IMR-90 (cell line): ENCODE results near the gene L3MBTL4. TPM values are rescaled to one million over a fixed set of nuclear protein-coding genes. Genes with fewer than 3 reads are reported as not detected.

Experiments
- ATAC-seq: fragments of 200-7000 bp; cut with Tn5 transposase; 2 replicates; pipeline ENCODE4 v1.9.1; 2020; ENCODE audit warnings: low read depth, mild to moderate bottlenecking, moderate library complexity
- BruUV-seq: library from RNA; stranded (reverse); fragments of 400-500 nt; replicated peaks from 2 replicates; lab custom pipeline; 2021; lab: Mats Ljungman, UMichigan
- CTCF ChIA-PET: fragments of 300-600 bp; formaldehyde crosslinking; extraction: SDS; loops from one replicate; lab custom pipeline; 2021; ENCODE audit warnings: antibody characterized with exemption; lab: Yijun Ruan, JAX
- POLR2A ChIA-PET: fragments of 300-600 bp; sonication (Branson Sonifier 250); formaldehyde crosslinking; loops from one replicate; lab custom pipeline; 2022; ENCODE audit warnings: antibody characterized with exemption; ENCODE audit not compliant: unreplicated experiment; lab: Charles Lee
- DNase-seq: peaks from one replicate; pipeline ENCODE4 v3.0.0; 2013
- H2AFZ ChIP-seq: replicated peaks from 2 replicates; pipeline ENCODE3; 2013; ENCODE audit warnings: low read length, mild to moderate bottlenecking; ENCODE audit not compliant: poor library complexity
- H2AK5ac ChIP-seq: 2 replicates; pipeline ENCODE4 v1.6.1; 2013; ENCODE audit warnings: low read depth, low read length, inconsistent platforms
- H2AK9ac ChIP-seq: replicated peaks from 2 replicates; pipeline ENCODE3; 2013; ENCODE audit warnings: mild to moderate bottlenecking, low read depth, low read length, moderate library complexity; ENCODE audit not compliant: poor library complexity
- H2BK120ac ChIP-seq: 2 replicates; pipeline ENCODE4 v1.6.1; 2013; ENCODE audit warnings: low read depth, low read length, inconsistent platforms
- H2BK15ac ChIP-seq: 3 replicates; pipeline ENCODE4 v1.6.1; 2013; ENCODE audit warnings: low read depth, low read length, inconsistent platforms
- H2BK20ac ChIP-seq: 2 replicates; pipeline ENCODE4 v1.6.1; 2013; ENCODE audit warnings: low read depth, mild to moderate bottlenecking, inconsistent platforms, low read length, moderate library complexity
- H2BK5ac ChIP-seq: 2 replicates; pipeline ENCODE4 v1.6.1; 2013; ENCODE audit warnings: mild to moderate bottlenecking, low read depth, low read length, inconsistent platforms; ENCODE audit not compliant: poor library complexity, severe bottlenecking
- H3K14ac ChIP-seq: replicated peaks from 2 replicates; pipeline ENCODE4 v1.6.1; 2013; ENCODE audit warnings: low read depth, low read length, inconsistent platforms
- H3K18ac ChIP-seq: 2 replicates; pipeline ENCODE4 v1.6.1; 2013; ENCODE audit warnings: low read depth, low read length, control low read depth
- H3K23ac ChIP-seq: 2 replicates; pipeline ENCODE4 v1.6.1; 2013; ENCODE audit warnings: low read depth, low read length, inconsistent platforms
- H3K27ac ChIP-seq: 2 replicates; pipeline ENCODE4 v1.5.1; 2013; ENCODE audit warnings: mild to moderate bottlenecking, control low read depth, low read length; ENCODE audit not compliant: insufficient read depth
- H3K27me3 ChIP-seq: 2 replicates; pipeline ENCODE4 v1.6.1; 2013; ENCODE audit warnings: low read length; ENCODE audit not compliant: control insufficient read depth, insufficient read depth
- H3K36me3 ChIP-seq: 2 replicates; pipeline ENCODE4 v1.6.1; 2013; ENCODE audit warnings: low read length, mixed read lengths; ENCODE audit not compliant: control insufficient read depth, insufficient read depth
- H3K4ac ChIP-seq: 2 replicates; pipeline ENCODE4 v1.6.1; 2013; ENCODE audit warnings: low read depth, low read length, inconsistent platforms
- H3K4me1 ChIP-seq: 2 replicates; pipeline ENCODE4 v1.6.1; 2013; ENCODE audit warnings: low read length, mixed read lengths; ENCODE audit not compliant: control insufficient read depth, insufficient read depth
- H3K4me2 ChIP-seq: 2 replicates; pipeline ENCODE4 v1.6.1; 2013; ENCODE audit warnings: low read depth, mild to moderate bottlenecking, control low read depth, low read length, moderate library complexity
- H3K4me3 ChIP-seq: 2 replicates; pipeline ENCODE4 v1.5.1; 2013; ENCODE audit warnings: low read depth, mild to moderate bottlenecking, control low read depth, low read length, moderate library complexity; ENCODE audit not compliant: insufficient read depth
- H3K56ac ChIP-seq: 2 replicates; pipeline ENCODE4 v1.6.1; 2013; ENCODE audit warnings: low read length, inconsistent platforms; ENCODE audit not compliant: insufficient read depth; ENCODE audit errors: extremely low read depth
- H3K79me1 ChIP-seq, 2 experiments: 2 replicates each; pipeline ENCODE4 v1.6.1; 2013; ENCODE audit warnings: low read length in 2 of 2, inconsistent platforms in 1 of 2, low read depth in 1 of 2
- H3K9ac ChIP-seq: 2 replicates; pipeline ENCODE4 v1.6.1; 2013; ENCODE audit warnings: low read depth, low read length, control low read depth
- H3K9me1 ChIP-seq: 2 replicates; pipeline ENCODE4 v1.6.1; 2013; ENCODE audit warnings: low read length, inconsistent platforms; ENCODE audit not compliant: insufficient read depth
- H3K9me3 ChIP-seq: 2 replicates; pipeline ENCODE4 v1.6.1; 2013; ENCODE audit warnings: low read length; ENCODE audit not compliant: control insufficient read depth, insufficient read depth
- H4K20me1 ChIP-seq: 2 replicates; pipeline ENCODE4 v1.6.1; 2013; ENCODE audit warnings: low read length, inconsistent platforms; ENCODE audit not compliant: insufficient read depth
- H4K5ac ChIP-seq: 2 replicates; pipeline ENCODE4 v1.6.1; 2013; ENCODE audit warnings: mild to moderate bottlenecking, low read depth, low read length, control low read depth
- H4K8ac ChIP-seq, 2 experiments: 2 replicates each; pipeline ENCODE4 v1.6.1; 2013; ENCODE audit warnings: low read depth in 2 of 2, low read length in 2 of 2, control low read depth in 1 of 2, inconsistent platforms in 1 of 2
- H4K91ac ChIP-seq: 2 replicates; pipeline ENCODE4 v1.6.1; 2013; ENCODE audit warnings: low read depth, low read length, inconsistent platforms; ENCODE audit not compliant: insufficient read depth
- BHLHE40 ChIP-seq: fragments of 150-350 bp; IDR thresholded peaks from 2 replicates; pipeline ENCODE4 v1.6.1; 2016; ENCODE audit warnings: mild to moderate bottlenecking, low read depth, low read length
- ELK1 ChIP-seq: fragments of 150-350 bp; IDR thresholded peaks from 2 replicates; pipeline ENCODE4 v1.6.1; 2016; ENCODE audit warnings: low read depth, mild to moderate bottlenecking, low read length, moderate library complexity, borderline replicate concordance
- NFE2L2 ChIP-seq: fragments of 150-350 bp; IDR thresholded peaks from 2 replicates; pipeline ENCODE4 v1.6.1; 2016; ENCODE audit warnings: low read depth, mild to moderate bottlenecking, low read length
- POLR2A ChIP-seq: IDR thresholded peaks from 2 replicates; pipeline ENCODE4 v1.6.1; 2012; ENCODE audit warnings: mild to moderate bottlenecking, low read depth, low read length
- RAD21 ChIP-seq: IDR thresholded peaks from 2 replicates; pipeline ENCODE4 v1.6.1; 2012; ENCODE audit warnings: low read length, improper control_type of control experiment
- RCOR1 ChIP-seq: IDR thresholded peaks from 2 replicates; pipeline ENCODE4 v1.6.1; 2012; ENCODE audit warnings: mild to moderate bottlenecking, low read length, improper control_type of control experiment; ENCODE audit not compliant: insufficient replicate concordance
- USF2 ChIP-seq: fragments of 150-350 bp; IDR thresholded peaks from 2 replicates; pipeline ENCODE4 v1.6.1; 2017; ENCODE audit warnings: mild to moderate bottlenecking, antibody characterized with exemption, low read length, low read depth
- WGBS, 2 experiments: methylation state at CpG; one replicate each; pipeline versions ENCODE4 v1.1.5 to v1.1.7; 2013; ENCODE audit warnings: missing lambda C conversion rate in 2 of 2; ENCODE audit not compliant: insufficient read length in 1 of 2; ENCODE audit errors: extremely low coverage in 2 of 2; 5-methylcytosine and 5-hydroxymethylcytosine counted together
- dilution Hi-C: fragments of 300-500 bp; cut with HindIII; formaldehyde crosslinking; loops from one replicate; pipeline ENCODE4 v1.14.3; 2018; ENCODE audit warnings: low sequenced_read_pairs; ENCODE audit not compliant: unreplicated experiment
- in situ Hi-C: fragments of 300-500 bp; cut with MboI; formaldehyde crosslinking; loops from 3 replicates; pipeline ENCODE4 v1.14.3; 2019; ENCODE audit warnings: low sequenced_read_pairs, inconsistent platforms, mixed read lengths
- intact Hi-C: fragments of 100-400 bp; cut with micrococcal nuclease; formaldehyde crosslinking; loops from 2 replicates; pipeline ENCODE4 v1.10.0; 2022
- polyA plus RNA-seq, 3 experiments: library from polyadenylated mRNA; depleted of rRNA; stranded (reverse); fragments of >200 nt; gene quantifications; 2 replicates each; pipeline ENCODE4 v1.2.3, GENCODE V29; 2012; ENCODE audit warnings: low replicate concordance in 1 of 3
- total RNA-seq: library from RNA; depleted of rRNA; stranded (reverse); fragments of >200 nt; gene quantifications from 2 replicates; pipeline ENCODE4 v1.2.3, GENCODE V29; 2012
- TF ChIP-seq, protein P1 (sequence below): conservative IDR thresholded peaks from 2 replicates; pipeline ENCODE4 v1.5.1; 2012; ENCODE audit warnings: mild to moderate bottlenecking, low read depth, low read length, improper control_type of control experiment

Gene L3MBTL4
- total and polyA plus RNA-seq, 2 of the 4 experiments (the other 2 are of a cell fraction) = under 0.01 to 0.02 TPM

DNA sequence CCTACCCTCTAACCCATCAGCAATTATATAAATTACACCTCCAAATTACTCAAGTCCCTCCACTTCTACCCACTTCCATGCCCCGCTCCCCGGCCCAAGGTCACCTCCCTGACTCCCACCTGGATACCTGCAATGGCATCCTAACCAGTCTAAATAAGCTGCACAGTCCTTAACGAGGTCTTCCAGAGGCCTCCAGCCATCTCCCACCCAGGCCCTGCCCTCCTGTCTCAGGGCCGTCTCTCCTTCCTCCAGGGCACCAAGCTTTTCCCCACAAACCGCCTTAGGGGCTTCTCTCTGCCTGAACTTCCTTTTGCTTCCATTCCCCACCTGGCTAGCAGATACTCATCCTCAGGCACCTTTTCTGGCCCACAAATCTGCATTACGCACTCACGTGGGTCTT lies 4.8 kb downstream of the L3MBTL4 start:
- WGBS, 2 experiments = 75% methylated on average over 4 of the region's 7 CpGs; no CpG with 5 or more reads in 1 of the 2 experiments
- no peaks in the 10 kb centered on the region for H3K4me1 ChIP-seq

More for the DNA sequence above, 4.8 kb downstream of the L3MBTL4 start:
- Histone ChIP-seq H3K36me3 (no peaks in the 10 kb centered on the region), H4K20me1 (no peaks in the 10 kb centered on the region), H2AK9ac (no peak overlapping the region), H3K23ac (no peak overlapping the region), H4K91ac (no peak overlapping the region), H2BK120ac (no peak overlapping the region), H3K14ac (no peak overlapping the region), H3K27me3 (peaks cover 28% of the 10 kb centered on the region), H3K79me1 (no peaks in the 10 kb centered on the region), H3K4ac (no peak overlapping the region), H2BK5ac (no peak overlapping the region), H3K18ac (no peak overlapping the region), H3K9me1 (no peaks in the 10 kb centered on the region), H2AK5ac (no peak overlapping the region), H3K9ac (no peak overlapping the region), H2BK15ac (no peak overlapping the region), H4K5ac (no peak overlapping the region), H2AFZ (no peak overlapping the region), H3K4me2 (no peak overlapping the region), H3K27ac (no peak overlapping the region), H3K56ac (no peak overlapping the region), H3K4me3 (no peak overlapping the region), H2BK20ac (no peak overlapping the region), H4K8ac (no peak overlapping the region), H3K9me3 (no peaks in the 10 kb centered on the region)
- dilution Hi-C loops (no loop called here), in situ Hi-C loops (no loop called here), intact Hi-C loops (loop anchor here (10.0 kb wide), 2 partner anchors 475 to 535 kb away; no protein-coding TSS in a partner anchor)
- POLR2A ChIA-PET = no interaction called here
- TF ChIP-seq RAD21 = no peak
- no peak for TF ChIP-seq BHLHE40
- no peak for TF ChIP-seq POLR2A
- no peak for TF ChIP-seq NFE2L2
- TF ChIP-seq USF2 = no peak
- no peak for TF ChIP-seq ELK1
- TF ChIP-seq, protein P1, sequence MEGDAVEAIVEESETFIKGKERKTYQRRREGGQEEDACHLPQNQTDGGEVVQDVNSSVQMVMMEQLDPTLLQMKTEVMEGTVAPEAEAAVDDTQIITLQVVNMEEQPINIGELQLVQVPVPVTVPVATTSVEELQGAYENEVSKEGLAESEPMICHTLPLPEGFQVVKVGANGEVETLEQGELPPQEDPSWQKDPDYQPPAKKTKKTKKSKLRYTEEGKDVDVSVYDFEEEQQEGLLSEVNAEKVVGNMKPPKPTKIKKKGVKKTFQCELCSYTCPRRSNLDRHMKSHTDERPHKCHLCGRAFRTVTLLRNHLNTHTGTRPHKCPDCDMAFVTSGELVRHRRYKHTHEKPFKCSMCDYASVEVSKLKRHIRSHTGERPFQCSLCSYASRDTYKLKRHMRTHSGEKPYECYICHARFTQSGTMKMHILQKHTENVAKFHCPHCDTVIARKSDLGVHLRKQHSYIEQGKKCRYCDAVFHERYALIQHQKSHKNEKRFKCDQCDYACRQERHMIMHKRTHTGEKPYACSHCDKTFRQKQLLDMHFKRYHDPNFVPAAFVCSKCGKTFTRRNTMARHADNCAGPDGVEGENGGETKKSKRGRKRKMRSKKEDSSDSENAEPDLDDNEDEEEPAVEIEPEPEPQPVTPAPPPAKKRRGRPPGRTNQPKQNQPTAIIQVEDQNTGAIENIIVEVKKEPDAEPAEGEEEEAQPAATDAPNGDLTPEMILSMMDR = no peak
- TF ChIP-seq RCOR1 = no peak
- no TSS peak for BruUV-seq
- DNase-seq = no peak
- ATAC-seq = no peak
- CTCF ChIA-PET = no interaction called here
